HepG2 (cell line): ENCODE measurements around the gene ITPK1. TPM values are rescaled to one million over a fixed set of nuclear protein-coding genes. Genes with fewer than 3 reads are reported as not detected.

Source experiments
- ATAC-seq: fragments of 200-7000 bp; cut with Tn5 transposase; 3 replicates; pipeline ENCODE4 v1.9.1; 2020; ENCODE audit warnings: mild to moderate bottlenecking, moderate library complexity
- BruUV-seq: library from RNA; stranded (reverse); fragments of 400-500 nt; replicated peaks from 2 replicates; lab custom pipeline; 2021; lab: Mats Ljungman, UMichigan
- CTCF ChIA-PET: fragments of 300-600 bp; formaldehyde crosslinking; extraction: SDS; loops from one replicate; lab custom pipeline; 2021; ENCODE audit warnings: low total read pairs, inconsistent platforms, low intra/inter-chr PET ratio; lab: Yijun Ruan, JAX
- POLR2A ChIA-PET: fragments of 350-600 bp; sonication (Branson Sonifier 250); formaldehyde crosslinking; loops from one replicate; lab custom pipeline; 2020; ENCODE audit warnings: antibody characterized with exemption, inconsistent platforms; lab: Yijun Ruan, JAX
- DNase-seq: peaks from one replicate; pipeline ENCODE4 v3.0.0-alpha.2; 2015; ENCODE audit warnings: low spot score
- FAIRE-seq: peaks from 3 replicates; lab custom pipeline; 2011; peaks lifted over from hg19 to GRCh38; lab: Jason Lieb, UNC
- H2AFZ ChIP-seq: one replicate; pipeline ENCODE4 v1.6.1; 2011; ENCODE audit warnings: low read length, inconsistent platforms
- H3K27ac ChIP-seq: fragments of 300-600 bp; 3 replicates; pipeline ENCODE4 v1.8.0; 2011; ENCODE audit warnings: mixed run types, mild to moderate bottlenecking, mixed read lengths, low read length, inconsistent platforms; ENCODE audit not compliant: insufficient read depth; ENCODE audit errors: extremely low read length
- H3K27me3 ChIP-seq, 2 experiments: fragments of 200-600 bp in 1 of 2; 2 replicates in 1 of 2; 3 replicates in 1 of 2; pipeline versions ENCODE4 v1.6.0 to v1.8.0; 2011; ENCODE audit warnings: low read length in 2 of 2, mild to moderate bottlenecking in 2 of 2, moderate library complexity in 2 of 2, inconsistent platforms in 1 of 2; ENCODE audit not compliant: insufficient read depth in 2 of 2, control insufficient read depth in 1 of 2
- H3K36me3 ChIP-seq, 2 experiments: fragments of 200-600 bp in 1 of 2; replicated peaks in 1 of 2; 2 replicates in 1 of 2; 3 replicates in 1 of 2; pipeline versions ENCODE4 v1.5.1 to v1.8.0; 2011; ENCODE audit warnings: low read length in 2 of 2, inconsistent platforms in 1 of 2; ENCODE audit not compliant: insufficient read depth in 2 of 2, control insufficient read depth in 1 of 2
- H3K4me1 ChIP-seq: 2 replicates; pipeline ENCODE4 v1.5.1; 2012; ENCODE audit warnings: low read length, inconsistent platforms; ENCODE audit not compliant: insufficient read depth
- H3K4me2 ChIP-seq: 2 replicates; pipeline ENCODE4 v1.6.0; 2011; ENCODE audit warnings: low read depth, low read length, inconsistent platforms
- H3K4me3 ChIP-seq, 3 experiments: fragments of 200-600 bp in 1 of 3; sonication (generic), shearing (Covaris generic) in 1 of 3; replicated peaks in 1 of 3; 2 replicates each; pipeline ENCODE4 v1.5.1; 2011 to 2016; ENCODE audit warnings: low read length in 3 of 3, inconsistent platforms in 2 of 3, low read depth in 2 of 3, mild to moderate bottlenecking in 2 of 3, control low read depth in 1 of 3, mixed read lengths in 1 of 3; ENCODE audit not compliant: insufficient read depth in 1 of 3
- H3K79me2 ChIP-seq: one replicate; pipeline ENCODE4 v1.6.1; 2011; ENCODE audit warnings: low read length, inconsistent platforms; ENCODE audit not compliant: insufficient read depth
- H3K9ac ChIP-seq: 2 replicates; pipeline ENCODE4 v1.6.0; 2011; ENCODE audit warnings: mild to moderate bottlenecking, low read depth, low read length, inconsistent platforms; ENCODE audit not compliant: insufficient read depth
- H3K9me3 ChIP-seq: 2 replicates; pipeline ENCODE4 v1.5.1; 2012; ENCODE audit warnings: mild to moderate bottlenecking, low read length
- H4K20me1 ChIP-seq: 2 replicates; pipeline ENCODE4 v1.6.0; 2011; ENCODE audit warnings: inconsistent platforms, mild to moderate bottlenecking, low read length, moderate library complexity; ENCODE audit not compliant: insufficient read depth
- ATF7 ChIP-seq, 2 experiments: fragments of 450-650 bp in 1 of 2; sonication (generic) in 1 of 2; formaldehyde crosslinking in 1 of 2; IDR thresholded peaks; 2 replicates each; pipeline versions ENCODE4 v1.4.0 to v1.6.1; 2016 to 2020; ENCODE audit warnings: antibody characterized with exemption in 1 of 2, mild to moderate bottlenecking in 1 of 2, missing genetic modification reagents in 1 of 2
- E2F5 ChIP-seq: sonication (generic); formaldehyde crosslinking; conservative IDR thresholded peaks from 2 replicates; pipeline ENCODE4 v1.4.0; 2020; ENCODE audit warnings: missing genetic modification reagents
- KDM2A ChIP-seq: sonication (generic); formaldehyde crosslinking; IDR thresholded peaks from 2 replicates; pipeline ENCODE4 v1.4.0; 2020; ENCODE audit warnings: low read depth, missing genetic modification reagents, borderline replicate concordance
- MAF1 ChIP-seq: sonication (generic); formaldehyde crosslinking; IDR thresholded peaks from 2 replicates; pipeline ENCODE4 v1.5.0; 2020; ENCODE audit warnings: missing genetic modification reagents, borderline replicate concordance
- MED8 ChIP-seq: sonication (generic); formaldehyde crosslinking; IDR thresholded peaks from 2 replicates; pipeline ENCODE4 v1.8.1; 2023; ENCODE audit warnings: mild to moderate bottlenecking, missing genetic modification reagents; ENCODE audit not compliant: insufficient replicate concordance
- RFXANK ChIP-seq: IDR thresholded peaks from 2 replicates; pipeline ENCODE4 v1.6.1; 2016
- TEF ChIP-seq: sonication (generic); formaldehyde crosslinking; IDR thresholded peaks from 2 replicates; pipeline ENCODE4 v1.5.0; 2020; ENCODE audit warnings: missing genetic modification reagents
- ZNF572 ChIP-seq: sonication (generic); formaldehyde crosslinking; IDR thresholded peaks from 2 replicates; pipeline ENCODE4 v1.5.1; 2020; ENCODE audit warnings: mild to moderate bottlenecking, missing genetic modification reagents
- WGBS: methylation state at CpG from one replicate; pipeline ENCODE4 v1.1.6; 2017; ENCODE audit warnings: low lambda C conversion rate; 5-methylcytosine and 5-hydroxymethylcytosine counted together
- in situ Hi-C: cut with HindIII; loops from 2 replicates; pipeline ENCODE4 v1.10.0; 2017; ENCODE audit warnings: low pct_unique_long_range_greater_than_20kb; ENCODE audit not compliant: extremely low pct_ligation_motif_present
- intact Hi-C: fragments of 100-400 bp; cut with micrococcal nuclease; formaldehyde crosslinking; loops from one replicate; pipeline ENCODE4 v1.10.0; 2022; ENCODE audit not compliant: unreplicated experiment
- polyA plus RNA-seq, 8 experiments: library from polyadenylated mRNA; depleted of rRNA in 3 of 8; stranded (reverse) in 7 of 8; unstranded in 1 of 8; fragments of >200 nt; fragmentation: Illumina TruSeq in 4 of 8; extraction: Trizol in 4 of 8; gene quantifications; 2 replicates each; pipeline versions ENCODE4 v1.2.1 to v1.2.3, GENCODE V29; 2011 to 2016; ENCODE audit warnings: low read depth in 4 of 8, missing spikeins in 1 of 8, mixed read lengths in 1 of 8; ENCODE audit not compliant: insufficient read depth in 1 of 8
- total RNA-seq, 5 experiments: library from RNA; depleted of rRNA; stranded (reverse); fragments of >200 nt; fragmentation: Illumina TruSeq; extraction: Trizol; gene quantifications; 2 replicates each; pipeline ENCODE4 v1.2.3, GENCODE V29; 2016; ENCODE audit warnings: low read depth in 1 of 5

The ITPK1 gene
- total and polyA plus RNA-seq, 2 of the 13 experiments (the other 11 are each of a cell fraction or from before 2014, with no cell fraction given): 20.5 to 47.5 TPM

- Histone ChIP-seq H3K36me3 (peaks cover 8 to 13% of the 10 kb centered on the region in 2 experiments; a peak in 1 of 5 replicates), H3K27ac (no peak overlapping the region), H3K27me3 (no peaks in the 10 kb centered on the region; a peak in 1 of 5 replicates), H4K20me1 (no peaks in the 10 kb centered on the region), H3K9me3 (no peaks in the 10 kb centered on the region), H2AFZ (no peak overlapping the region), H3K9ac (no peak overlapping the region), H3K79me2 (no peaks in the 10 kb centered on the region), H3K4me2 (no peak overlapping the region), H3K4me1 (no peaks in the 10 kb centered on the region), H3K4me3 (no peak overlapping the region)
- WGBS: 94% methylated on average over 18 of the region's 24 CpGs
- in situ Hi-C loops (loop anchor here (5.0 to 10.0 kb wide), 2 partner anchors 165 to 188 kb away; partner anchors contain the start of gene ITPK1), intact Hi-C loops (no loop called here)
- no TSS peak for BruUV-seq
- CTCF ChIA-PET: no interaction called here
- POLR2A ChIA-PET: no interaction called here
- ATAC-seq: no peak
- FAIRE-seq: no peak
- DNase-seq: no peak
- TF ChIP-seq MAF1: no peak
- no peak for TF ChIP-seq KDM2A
- no peak for TF ChIP-seq RFXANK
- TF ChIP-seq ZNF572 (CRISPR knock-in tag): no peak
- no peak for TF ChIP-seq TEF (CRISPR knock-in tag)
- no peak for TF ChIP-seq MED8
- TF ChIP-seq E2F5 (CRISPR knock-in tag): no peak
- TF ChIP-seq ATF7 (IDR thresholded peaks at IDR 0.05): no peak
- no peak for TF ChIP-seq ATF7 (CRISPR knock-in tag; IDR thresholded peaks at IDR 0.05)
Observed at GRCh38 chr14:92949496-92950192, 166.1 kb downstream of the ITPK1 start.
